A549 (cell line): ENCODE results near the gene SERTAD2. TPM values are rescaled to one million over a fixed set of nuclear protein-coding genes. Genes with fewer than 3 reads are reported as not detected.

Source experiments
- ATAC-seq, 2 experiments: fragments of 200-7000 bp in 1 of 2; fragments of >200 bp in 1 of 2; cut with Nextera tagmentation in 1 of 2; cut with Tn5 transposase in 1 of 2; 3 replicates each; pipeline versions ENCODE4 v1.8.0 to v1.9.1; 2018 to 2020; ENCODE audit warnings: mild to moderate bottlenecking in 1 of 2, moderate library complexity in 1 of 2
- CTCF ChIA-PET: fragments of 300-600 bp; sonication (Branson Sonifier 250); formaldehyde crosslinking; extraction: SDS; loops from one replicate; lab custom pipeline; 2021; ENCODE audit warnings: antibody characterized with exemption, inconsistent platforms; lab: Yijun Ruan, JAX
- POLR2A ChIA-PET: fragments of 350-600 bp; formaldehyde crosslinking; extraction: SDS; loops from one replicate; lab custom pipeline; 2021; ENCODE audit warnings: antibody characterized with exemption, inconsistent platforms; lab: Yijun Ruan, JAX
- DNase-seq, 2 experiments: peaks; one replicate each; pipeline versions ENCODE4 v3.0.0 to v3.0.0-alpha.2; 2011 to 2016; ENCODE audit warnings: low read depth in 1 of 2, low spot score in 1 of 2
- FAIRE-seq: peaks from 2 replicates; lab custom pipeline; 2011; peaks lifted over from hg19 to GRCh38; lab: Jason Lieb, UNC
- H3K27ac ChIP-seq, 2 experiments: fragments of >200 bp; sonication (Bioruptor Twin); formaldehyde crosslinking; 3 replicates each; pipeline ENCODE4 v1.5.1; 2016 to 2017
- H3K4me1 ChIP-seq: fragments of >200 bp; sonication (Bioruptor Twin); formaldehyde crosslinking; 3 replicates; pipeline ENCODE4 v1.6.1; 2016
- H3K4me2 ChIP-seq: fragments of >200 bp; sonication (Bioruptor Twin); formaldehyde crosslinking; 3 replicates; pipeline ENCODE4 v1.6.1; 2016
- H3K4me3 ChIP-seq: fragments of >200 bp; sonication (Bioruptor Twin); formaldehyde crosslinking; 3 replicates; pipeline ENCODE4 v1.5.1; 2016
- H3K9me3 ChIP-seq: fragments of >200 bp; sonication (Bioruptor Twin); formaldehyde crosslinking; 3 replicates; pipeline ENCODE4 v1.6.1; 2016
- CHD2 ChIP-seq: fragments of 150-350 bp; IDR thresholded peaks from 2 replicates; pipeline ENCODE4 v1.6.1; 2014; ENCODE audit warnings: low read length; ENCODE audit not compliant: partially characterized antibody
- E2F6 ChIP-seq: IDR thresholded peaks from 2 replicates; pipeline ENCODE4 v1.6.1; 2012; ENCODE audit warnings: low read depth, borderline replicate concordance
- EHMT2 ChIP-seq: fragments of 200-600 bp; sonication (generic); IDR thresholded peaks from 2 replicates; pipeline ENCODE4 v1.6.1; 2016; ENCODE audit warnings: antibody characterized with exemption, low read depth, mild to moderate bottlenecking, moderate library complexity
- FOSB ChIP-seq: fragments of 250-450 bp; sonication (Bioruptor Pico); IDR thresholded peaks from 2 replicates; pipeline ENCODE4 v1.5.0; 2020; ENCODE audit warnings: mild to moderate bottlenecking, moderate library complexity
- FOXS1 ChIP-seq: fragments of 250-450 bp; sonication (Bioruptor Pico); IDR thresholded peaks from 2 replicates; pipeline ENCODE4 v1.5.0; 2020; ENCODE audit warnings: mild to moderate bottlenecking, moderate library complexity
- GATA3 ChIP-seq: IDR thresholded peaks from 2 replicates; pipeline ENCODE4 v1.6.1; 2012; ENCODE audit warnings: borderline replicate concordance
- JUN ChIP-seq, 2 experiments: fragments of >200 bp; sonication (Bioruptor Twin); formaldehyde crosslinking; IDR thresholded peaks; 2 replicates in 1 of 2; 3 replicates in 1 of 2; pipeline ENCODE4 v1.6.1; 2016 to 2017
- MAFK ChIP-seq: fragments of 450-650 bp; IDR thresholded peaks from 2 replicates; pipeline ENCODE4 v1.6.1; 2014; ENCODE audit not compliant: partially characterized antibody
- NPAS2 ChIP-seq: fragments of 250-450 bp; sonication (Bioruptor Pico); IDR thresholded peaks from 2 replicates; pipeline ENCODE4 v1.8.0; 2022; ENCODE audit warnings: mild to moderate bottlenecking, moderate library complexity, borderline replicate concordance
- POLR2A ChIP-seq: IDR thresholded peaks from 2 replicates; pipeline ENCODE4 v1.6.1; 2012; ENCODE audit warnings: mild to moderate bottlenecking, low read length
- RAD21 ChIP-seq, 2 experiments: fragments of >200 bp in 1 of 2; sonication (Bioruptor Twin) in 1 of 2; formaldehyde crosslinking in 1 of 2; IDR thresholded peaks in 1 of 2; conservative IDR thresholded peaks in 1 of 2; 2 replicates in 1 of 2; 3 replicates in 1 of 2; pipeline ENCODE4 v1.6.1; 2012 to 2018; ENCODE audit warnings: inconsistent platforms in 1 of 2
- RARB ChIP-seq: fragments of 250-450 bp; sonication (Bioruptor Pico); IDR thresholded peaks from 2 replicates; pipeline ENCODE4 v1.8.0; 2021; ENCODE audit warnings: mild to moderate bottlenecking, moderate library complexity
- SMC3 ChIP-seq: fragments of >200 bp; sonication (Bioruptor Twin); formaldehyde crosslinking; IDR thresholded peaks from 3 replicates; pipeline ENCODE4 v1.6.1; 2018; ENCODE audit warnings: inconsistent platforms
- ZC3H11A ChIP-seq: fragments of 450-650 bp; IDR thresholded peaks from 2 replicates; pipeline ENCODE4 v1.6.1; 2014; ENCODE audit warnings: antibody characterized with exemption, mild to moderate bottlenecking
- ZNF302 ChIP-seq: fragments of 250-450 bp; sonication (Bioruptor Pico); IDR thresholded peaks from 2 replicates; pipeline ENCODE4 v1.9.0; 2021; ENCODE audit warnings: inconsistent platforms, mild to moderate bottlenecking, moderate library complexity
- WGBS: methylation state at CpG from one replicate; pipeline ENCODE4 v1.1.6; 2017; ENCODE audit errors: missing lambda C conversion rate; 5-methylcytosine and 5-hydroxymethylcytosine counted together
- polyA plus RNA-seq, 4 experiments: library from polyadenylated mRNA; depleted of rRNA in 3 of 4; stranded (reverse); fragments of >200 nt; fragmentation: RNase III in 1 of 4; extraction: RNeasy Plus Mini Kit Qiagen cat#74134 plus additional on column Dnase treatment in 1 of 4; gene quantifications; 2 replicates in 3 of 4; 3 replicates in 1 of 4; pipeline ENCODE4 v1.2.3, GENCODE V29; 2011 to 2017
- TF ChIP-seq, protein P1 (sequence below): fragments of 150-350 bp; IDR thresholded peaks from 2 replicates; pipeline ENCODE4 v1.6.1; 2014; ENCODE audit warnings: low read depth, mild to moderate bottlenecking, low read length
- TF ChIP-seq, protein P2 (sequence below): fragments of >200 bp; sonication (Bioruptor Twin); formaldehyde crosslinking; IDR thresholded peaks from 3 replicates; pipeline ENCODE4 v1.5.1; 2016

SERTAD2 gene
- polyA plus RNA-seq, 2 of the 4 experiments (the other 2 are of a cell fraction), result 11.8 TPM

DNA sequence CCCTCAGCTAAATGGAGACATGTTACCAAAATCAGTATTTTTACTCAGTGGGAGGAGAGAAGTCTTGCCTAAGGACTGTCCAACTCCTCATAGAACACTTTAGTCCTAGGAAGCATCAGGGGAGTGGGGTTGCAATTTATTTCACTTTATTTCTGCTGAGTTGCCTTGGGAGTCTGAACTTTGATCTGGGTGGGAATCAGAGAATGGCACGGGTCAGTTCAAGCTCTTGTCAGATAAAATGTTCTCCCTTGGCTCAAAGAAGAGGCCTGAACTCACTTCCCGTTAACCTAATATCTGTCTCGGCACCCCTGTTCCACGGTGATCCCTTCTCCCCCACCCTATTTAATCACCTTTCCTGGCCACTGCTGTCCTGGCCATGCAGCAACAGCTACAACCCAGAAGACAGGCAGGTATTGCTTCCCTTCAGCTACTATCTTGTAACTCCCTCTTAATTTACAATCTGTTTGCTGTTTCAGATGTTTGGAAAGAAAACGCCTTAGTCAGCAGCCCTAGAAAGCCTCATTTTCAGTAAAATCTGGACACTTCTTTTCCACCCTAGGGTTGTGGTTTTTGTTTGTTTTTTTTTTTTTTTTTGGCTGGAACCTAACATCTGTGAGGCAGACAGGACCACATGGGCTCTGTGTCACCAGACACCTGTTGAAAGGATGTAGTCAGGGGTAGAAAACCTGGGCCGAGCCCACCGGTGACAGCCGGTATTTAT, 52.5 kb downstream of the SERTAD2 start:
- Histone ChIP-seq H3K4me2 (0 out of 3 replicates have a peak overlapping the region, but pooled peaks have one; percentile 0), H3K9me3 (no peaks in the 10 kb centered on the region; the same call in 2 of the 3 replicates), H3K4me1 (0 out of 3 replicates have a peak, but pooled peaks cover 8% of the 10 kb centered on the region), H3K4me3 (no peak overlapping the region), H3K27ac (no peak overlapping the region)
- CTCF ChIA-PET, result interaction anchor here (0.6 to 8.0 kb wide), 11 partner anchors 6 to 272 kb away, joined by 3 to 69 read pairs (median 4); no protein-coding TSS in a partner anchor
- no peak for ATAC-seq
- FAIRE-seq, result no peak
- DNase-seq, result no peak
- 72% methylated on average over 8 of the region's 8 CpGs for WGBS
- no peak for TF ChIP-seq NPAS2 (CRISPR knock-in tag)
- TF ChIP-seq MAFK, result peak; percentile 69
- no peak for TF ChIP-seq EHMT2
- TF ChIP-seq RARB, result no peak
- no peak for TF ChIP-seq ZNF302
- POLR2A ChIA-PET, result interaction anchor here (2.1 kb wide), 1 partner anchor 8 kb away, joined by 7 read pairs; no protein-coding TSS in a partner anchor

GRCh38 chr2:64599469-64599868, 54.2 kb downstream of the SERTAD2 start:
- H3K4me2 ChIP-seq, result no peak overlapping the region
- no peak for ATAC-seq

GRCh38 chr2:64598226-64598625, 55.5 kb downstream of the SERTAD2 start:
- DNase-seq, result no peak
- POLR2A ChIA-PET, result no interaction called here
- WGBS, result 94% methylated on average over 6 of the region's 6 CpGs
- no peak overlapping the region for H3K4me2 ChIP-seq
- TF ChIP-seq ZC3H11A (peak; percentile 58), E2F6 (no peak)
- peaks cover 24% of the 10 kb centered on the region; the same call in 1 of the 3 replicates for H3K4me1 ChIP-seq
- FAIRE-seq, result no peak
- ATAC-seq, result no peak
- CTCF ChIA-PET, result interaction anchor here (1.2 to 8.0 kb wide), 5 partner anchors 9 to 275 kb away, joined by 4 to 69 read pairs (median 17); no protein-coding TSS in a partner anchor
- no peak overlapping the region for H3K27ac ChIP-seq
- H3K9me3 ChIP-seq, result no peaks in the 10 kb centered on the region
- no peak overlapping the region for H3K4me3 ChIP-seq

More at GRCh38 chr2:64599469-64599868, 54.2 kb downstream of the SERTAD2 start:
- no peak overlapping the region for H3K4me3 ChIP-seq
- H3K9me3 ChIP-seq, result no peaks in the 10 kb centered on the region; the same call in 2 of the 3 replicates
- POLR2A ChIA-PET, result interaction anchor here (0.6 to 2.1 kb wide), 2 partner anchors 10 to 15 kb away, joined by 4 to 7 read pairs; no protein-coding TSS in a partner anchor
- TF ChIP-seq, protein P1, sequence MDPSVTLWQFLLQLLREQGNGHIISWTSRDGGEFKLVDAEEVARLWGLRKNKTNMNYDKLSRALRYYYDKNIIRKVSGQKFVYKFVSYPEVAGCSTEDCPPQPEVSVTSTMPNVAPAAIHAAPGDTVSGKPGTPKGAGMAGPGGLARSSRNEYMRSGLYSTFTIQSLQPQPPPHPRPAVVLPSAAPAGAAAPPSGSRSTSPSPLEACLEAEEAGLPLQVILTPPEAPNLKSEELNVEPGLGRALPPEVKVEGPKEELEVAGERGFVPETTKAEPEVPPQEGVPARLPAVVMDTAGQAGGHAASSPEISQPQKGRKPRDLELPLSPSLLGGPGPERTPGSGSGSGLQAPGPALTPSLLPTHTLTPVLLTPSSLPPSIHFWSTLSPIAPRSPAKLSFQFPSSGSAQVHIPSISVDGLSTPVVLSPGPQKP, result no peak
- CTCF ChIA-PET, result interaction anchor here (1.1 to 8.0 kb wide), 8 partner anchors 8 to 274 kb away, joined by 3 to 69 read pairs (median 10); no protein-coding TSS in a partner anchor
- WGBS, result 50% methylated on average over 3 of the region's 3 CpGs
- FAIRE-seq, result no peak
- peaks cover 11% of the 10 kb centered on the region; the same call in 1 of the 3 replicates for H3K4me1 ChIP-seq
- DNase-seq, result no peak
- no peak overlapping the region for H3K27ac ChIP-seq

GRCh38 chr2:64595397-64596176, 58.1 kb downstream of the SERTAD2 start:
- ATAC-seq (peak; percentile 43 to 72; a peak in 3 of 6 replicates), FAIRE-seq (no peak), DNase-seq (peak in 1 of 2 experiments; percentile 38)
- Histone ChIP-seq H3K4me1 (peaks cover 21% of the 10 kb centered on the region; the same call in 1 of the 3 replicates), H3K4me3 (no peak overlapping the region), H3K9me3 (no peaks in the 10 kb centered on the region), H3K4me2 (no peak overlapping the region), H3K27ac (no peak overlapping the region)
- POLR2A ChIA-PET, result interaction anchor here (1.6 kb wide), 1 partner anchor 59 kb away, joined by 3 read pairs; the partner anchor contains the start of gene SERTAD2
- 51% methylated on average over 4 of the region's 4 CpGs for WGBS
- TF ChIP-seq RAD21 (conservative IDR thresholded peaks at IDR 0.05 in 1 of 2, IDR thresholded peaks at IDR 0.05 in 1 of 2) (peak; percentile 55 to 72), JUN (IDR thresholded peaks at IDR 0.05) (no peak), FOXS1 (CRISPR knock-in tag) (no peak), GATA3 (no peak), SMC3 (peak; percentile 35; the same call in 1 of the 3 replicates), E2F6 (no peak), POLR2A (no peak), FOSB (CRISPR knock-in tag) (no peak), CHD2 (no peak)
- TF ChIP-seq, protein P2, sequence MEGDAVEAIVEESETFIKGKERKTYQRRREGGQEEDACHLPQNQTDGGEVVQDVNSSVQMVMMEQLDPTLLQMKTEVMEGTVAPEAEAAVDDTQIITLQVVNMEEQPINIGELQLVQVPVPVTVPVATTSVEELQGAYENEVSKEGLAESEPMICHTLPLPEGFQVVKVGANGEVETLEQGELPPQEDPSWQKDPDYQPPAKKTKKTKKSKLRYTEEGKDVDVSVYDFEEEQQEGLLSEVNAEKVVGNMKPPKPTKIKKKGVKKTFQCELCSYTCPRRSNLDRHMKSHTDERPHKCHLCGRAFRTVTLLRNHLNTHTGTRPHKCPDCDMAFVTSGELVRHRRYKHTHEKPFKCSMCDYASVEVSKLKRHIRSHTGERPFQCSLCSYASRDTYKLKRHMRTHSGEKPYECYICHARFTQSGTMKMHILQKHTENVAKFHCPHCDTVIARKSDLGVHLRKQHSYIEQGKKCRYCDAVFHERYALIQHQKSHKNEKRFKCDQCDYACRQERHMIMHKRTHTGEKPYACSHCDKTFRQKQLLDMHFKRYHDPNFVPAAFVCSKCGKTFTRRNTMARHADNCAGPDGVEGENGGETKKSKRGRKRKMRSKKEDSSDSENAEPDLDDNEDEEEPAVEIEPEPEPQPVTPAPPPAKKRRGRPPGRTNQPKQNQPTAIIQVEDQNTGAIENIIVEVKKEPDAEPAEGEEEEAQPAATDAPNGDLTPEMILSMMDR, result peak; percentile 46
- TF ChIP-seq, all 56 proteins: peak for 3
- CTCF ChIA-PET, result interaction anchor here (0.6 to 8.0 kb wide), 19 partner anchors 8 to 309 kb away, joined by 3 to 69 read pairs (median 4); no protein-coding TSS in a partner anchor
